SH-SY5Y (cell line): ENCODE data around the gene SLC15A1.

Experiments
- GATA2 ChIP-seq: IDR thresholded peaks from 2 replicates; pipeline ENCODE4 v1.6.1; 2011; ENCODE audit warnings: mild to moderate bottlenecking, low read depth, low read length
- GATA3 ChIP-seq: IDR thresholded peaks from 2 replicates; pipeline ENCODE4 v1.6.1; 2011; ENCODE audit warnings: low read depth, mild to moderate bottlenecking, low read length, moderate library complexity

The SLC15A1 gene

GRCh38 chr13:98721825-98722510 is 30.5 kb downstream of the SLC15A1 start:
- TF ChIP-seq GATA2 (no peak), GATA3 (no peak)

- TF ChIP-seq GATA2 (no peak), GATA3 (no peak)
Observed at GRCh38 chr13:98719527-98720250, 32.8 kb downstream of the SLC15A1 start.

- no peak for TF ChIP-seq GATA3
- TF ChIP-seq GATA2, result no peak
Observed at GRCh38 chr13:98717891-98718290, 34.6 kb downstream of the SLC15A1 start.

GRCh38 chr13:98717256-98717655 is 35.2 kb downstream of the SLC15A1 start:
- TF ChIP-seq GATA3 (no peak), GATA2 (no peak)

- no peak for TF ChIP-seq GATA3
- no peak for TF ChIP-seq GATA2
Observed at GRCh38 chr13:98710521-98710920, 42.0 kb downstream of the SLC15A1 start.

- TF ChIP-seq GATA2 (no peak), GATA3 (no peak)
Observed at GRCh38 chr13:98707281-98707999, 45.0 kb downstream of the SLC15A1 start.

GRCh38 chr13:98706446-98707110 is 45.9 kb downstream of the SLC15A1 start:
- TF ChIP-seq GATA2, result no peak

GRCh38 chr13:98697791-98698190 is 54.7 kb downstream of the SLC15A1 start:
- TF ChIP-seq GATA2, result no peak
- no peak for TF ChIP-seq GATA3

- no peak for TF ChIP-seq GATA2
- TF ChIP-seq GATA3, result no peak
Observed at GRCh38 chr13:98693756-98694155, 58.7 kb downstream of the SLC15A1 start.

- TF ChIP-seq GATA2 (no peak), GATA3 (no peak)
Observed at GRCh38 chr13:98691360-98691759, 61.1 kb downstream of the SLC15A1 start.

- TF ChIP-seq GATA3 (peak; percentile 42; the same call in 1 of the 2 replicates), GATA2 (peak; percentile 82)
Observed at GRCh38 chr13:98690348-98691022, 62.0 kb downstream of the SLC15A1 start.

- no peak for TF ChIP-seq GATA2
- TF ChIP-seq GATA3, result no peak
Observed at GRCh38 chr13:98689347-98689968, 63.0 kb downstream of the SLC15A1 start.

- TF ChIP-seq GATA3, result no peak
- TF ChIP-seq GATA2, result no peak
Observed at GRCh38 chr13:98688373-98688772, 64.1 kb downstream of the SLC15A1 start.

- TF ChIP-seq GATA3 (no peak), GATA2 (no peak)
Observed at GRCh38 chr13:98687319-98687718, 65.2 kb downstream of the SLC15A1 start.
